HG03354 (cell line): Measurements from ENCODE around the gene PPL.
A peak's percentile ranks its signal among the peaks of the same experiment; 100 is the strongest.

Source experiments
- ATAC-seq: cut with Tn5 transposase; IDR thresholded peaks from one replicate; pipeline ENCODE4 v1.9.1; 2021; ENCODE audit warnings: mild to moderate bottlenecking; ENCODE audit not compliant: unreplicated experiment, poor library complexity, severe bottlenecking

The PPL gene

GRCh38 chr16:4847774-4848587, 89.0 kb downstream of the PPL start:
- peak; percentile 22 for ATAC-seq

- ATAC-seq: peak; percentile 88
Observed at GRCh38 chr16:4846901-4847773, 89.8 kb downstream of the PPL start, which contains the start of the genes GLYR1 and UBN1. Gene GLYR1, minus strand, starts transcription at chr16:4847288. Its CDS starts 23 bp downstream, at chr16:4847265. Gene UBN1, plus strand, starts transcription at chr16:4847481. Its CDS starts 5,437 bp downstream, at chr16:4852918.

DNA sequence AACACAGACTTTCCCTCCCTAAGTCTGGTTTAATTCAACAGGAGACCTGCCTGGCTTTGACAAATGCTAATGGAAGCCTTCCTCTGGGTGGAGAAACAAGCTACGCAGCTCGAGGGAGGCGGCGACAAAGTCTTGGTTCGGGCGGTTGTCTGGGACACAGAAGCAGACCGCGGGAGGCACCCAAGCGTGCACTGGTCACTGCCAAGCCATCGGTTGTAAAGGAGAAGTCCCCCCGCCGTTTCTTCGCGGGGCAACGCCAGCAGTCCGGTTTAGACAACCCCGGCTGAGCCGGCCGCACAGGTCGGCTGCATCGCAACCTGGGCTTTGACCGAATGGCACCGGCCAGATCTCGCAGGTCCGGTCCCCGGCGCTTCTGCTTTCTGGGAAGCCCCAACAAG, 90.4 kb downstream of the PPL start:
- ATAC-seq: peak; percentile 23

DNA sequence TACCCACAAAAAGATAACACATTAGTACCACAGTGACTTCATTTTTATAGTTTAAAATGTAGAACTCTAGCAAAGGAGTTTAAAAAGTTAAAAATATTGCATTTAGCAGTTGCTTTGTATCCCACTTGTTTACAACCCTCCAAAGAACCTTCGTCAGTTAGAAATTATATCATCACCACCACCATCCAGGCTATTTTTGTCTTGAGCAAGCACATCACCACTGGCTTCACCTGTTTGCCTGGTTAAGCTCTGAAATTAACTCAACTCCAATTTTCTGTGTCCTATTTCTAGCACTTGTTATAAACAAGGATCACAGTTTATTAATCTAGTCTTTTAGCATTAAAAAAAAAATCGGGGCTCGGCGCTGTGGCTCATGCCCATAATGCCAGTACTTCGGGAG, 96.0 kb downstream of the PPL start:
- ATAC-seq: no peak

DNA sequence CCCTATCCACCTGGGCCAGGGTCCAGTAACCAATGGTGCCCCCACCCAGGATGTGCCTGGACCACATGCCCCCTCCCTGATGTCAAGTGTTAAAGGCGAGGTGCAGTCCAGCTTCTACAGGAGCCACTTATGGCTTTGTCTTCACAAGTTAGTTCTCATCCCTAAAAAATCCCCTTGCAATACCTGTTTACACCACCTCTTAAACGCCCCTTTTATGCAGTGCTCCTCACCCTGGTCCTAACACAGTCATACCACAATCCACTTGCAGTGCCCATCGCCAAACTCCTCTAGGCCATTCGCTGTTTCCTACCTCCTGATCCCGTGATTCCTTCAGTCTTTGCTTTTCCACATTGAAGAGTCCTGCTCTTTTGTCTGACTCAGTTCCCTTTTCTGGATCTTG, 97.0 kb downstream of the PPL start:
- ATAC-seq: no peak

DNA sequence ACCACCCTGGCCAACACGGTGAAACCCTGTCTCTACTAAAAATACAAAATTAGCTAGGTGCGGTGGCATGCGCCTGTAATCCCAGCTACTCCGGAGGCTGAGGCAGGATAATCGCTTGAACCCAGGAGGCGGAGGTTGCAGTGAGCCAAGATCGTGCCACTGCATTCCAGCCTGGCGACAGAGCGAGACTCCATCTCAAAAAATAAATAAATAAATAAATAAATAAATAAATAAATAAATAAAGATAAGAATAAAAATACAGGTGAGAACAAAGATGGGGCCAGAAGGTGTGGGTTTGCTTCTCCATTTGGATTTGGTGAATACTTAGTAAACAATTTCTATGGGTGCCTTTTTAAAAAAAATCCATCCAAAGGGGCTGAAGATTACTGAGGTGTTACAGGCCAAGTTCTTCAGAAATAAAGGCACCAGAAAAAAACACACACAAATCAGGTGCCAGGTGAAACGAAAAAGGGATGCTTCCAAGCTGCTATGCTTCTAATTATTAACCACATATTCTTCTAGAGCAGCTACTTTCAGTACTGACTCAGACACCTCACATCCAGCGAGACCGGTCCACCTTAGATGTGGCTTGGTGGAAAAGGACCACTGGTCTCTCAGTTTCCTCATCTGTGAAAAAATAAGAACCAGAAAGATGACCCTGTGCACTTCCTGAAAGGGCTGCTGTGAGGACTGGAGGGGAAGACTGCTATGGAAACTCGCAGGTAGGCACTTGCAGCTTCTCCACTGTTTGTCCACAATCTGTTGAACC, 99.0 kb downstream of the PPL start:
- ATAC-seq: no peak

DNA sequence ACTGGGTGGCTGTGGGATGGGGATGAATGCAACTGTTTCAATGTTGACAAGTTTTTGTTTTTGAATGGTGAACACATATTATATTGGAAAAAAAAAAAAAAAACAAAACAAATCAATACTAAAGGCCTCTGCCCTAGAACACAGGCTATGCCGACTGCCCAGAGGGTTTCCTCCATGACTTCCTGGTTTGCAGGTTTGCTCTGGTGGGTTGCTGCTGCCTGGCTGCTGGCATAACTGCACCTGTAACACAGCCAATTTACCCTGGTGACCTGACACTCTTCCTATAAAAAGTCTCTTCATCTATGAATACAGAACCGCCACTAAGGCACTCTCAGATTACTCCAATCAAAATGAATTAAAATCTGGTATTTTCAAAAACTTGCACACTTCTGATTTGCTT, 100.2 kb downstream of the PPL start:
- no peak for ATAC-seq

DNA sequence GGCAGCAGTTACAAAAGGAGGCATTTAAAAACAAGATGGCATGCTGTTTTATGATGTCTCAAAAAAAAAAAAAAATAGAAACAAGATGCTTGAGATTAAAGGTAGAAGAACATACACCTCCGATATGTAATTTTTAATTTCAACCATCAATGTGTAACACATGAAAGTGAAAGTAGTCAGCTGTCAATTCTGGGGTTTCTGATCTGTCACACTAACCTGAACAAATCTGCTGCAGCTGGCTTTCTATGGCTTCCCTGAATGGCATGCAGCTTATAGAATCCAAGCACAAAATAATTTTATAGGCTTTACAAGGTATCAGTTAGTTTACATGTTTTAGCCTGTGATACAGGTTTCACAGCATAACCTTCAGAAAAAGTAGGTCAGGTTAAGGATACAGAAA, 103.4 kb downstream of the PPL start:
- ATAC-seq: no peak

- ATAC-seq: no peak
Observed at GRCh38 chr16:4832698-4833343, 104.1 kb downstream of the PPL start.
